ENCODE measurements around the gene TCHP. TPM values are rescaled to one million over a fixed set of nuclear protein-coding genes. Genes with fewer than 3 reads are reported as not detected.

The TCHP gene
- total RNA-seq, 1 donor from 2014 or later = 20.6 TPM

DNA sequence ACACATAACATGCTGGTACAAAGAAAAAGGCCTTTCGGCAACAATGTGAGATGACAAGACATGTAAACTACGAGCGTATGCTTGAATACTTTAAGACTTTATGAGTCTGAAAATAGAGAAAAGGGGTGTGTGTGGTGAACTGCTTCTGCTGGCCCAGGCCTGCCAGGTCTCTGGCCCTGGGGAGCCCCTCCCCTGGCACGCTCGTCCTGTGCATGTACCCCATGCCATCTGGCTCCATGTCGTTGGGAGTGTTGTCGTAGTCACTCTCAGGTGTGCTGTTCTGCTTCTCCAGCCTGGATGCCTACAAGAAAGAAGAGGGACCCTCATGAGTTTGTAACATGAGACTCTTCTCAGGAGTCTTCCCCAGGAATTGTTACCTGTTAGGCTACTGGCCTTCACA, 38.9 kb downstream of the TCHP start:
- H3K27ac Mint-ChIP-seq = no peak overlapping the region
- H3K4me1 Mint-ChIP-seq (ENCODE audit: low read depth) = no peaks in the 10 kb centered on the region
- H3K4me3 Mint-ChIP-seq (ENCODE audit: low read depth) = no peak overlapping the region
- no peaks in the 10 kb centered on the region for H3K27me3 Mint-ChIP-seq
- peaks cover 15% of the 10 kb centered on the region for H3K36me3 Mint-ChIP-seq (ENCODE audit: insufficient read depth)
- no peaks in the 10 kb centered on the region for H3K9me3 Mint-ChIP-seq (ENCODE audit: low read depth)
- DNase-seq (ENCODE audit: low spot score, unreplicated experiment) = no peak
- TF ChIP-seq, protein P1, sequence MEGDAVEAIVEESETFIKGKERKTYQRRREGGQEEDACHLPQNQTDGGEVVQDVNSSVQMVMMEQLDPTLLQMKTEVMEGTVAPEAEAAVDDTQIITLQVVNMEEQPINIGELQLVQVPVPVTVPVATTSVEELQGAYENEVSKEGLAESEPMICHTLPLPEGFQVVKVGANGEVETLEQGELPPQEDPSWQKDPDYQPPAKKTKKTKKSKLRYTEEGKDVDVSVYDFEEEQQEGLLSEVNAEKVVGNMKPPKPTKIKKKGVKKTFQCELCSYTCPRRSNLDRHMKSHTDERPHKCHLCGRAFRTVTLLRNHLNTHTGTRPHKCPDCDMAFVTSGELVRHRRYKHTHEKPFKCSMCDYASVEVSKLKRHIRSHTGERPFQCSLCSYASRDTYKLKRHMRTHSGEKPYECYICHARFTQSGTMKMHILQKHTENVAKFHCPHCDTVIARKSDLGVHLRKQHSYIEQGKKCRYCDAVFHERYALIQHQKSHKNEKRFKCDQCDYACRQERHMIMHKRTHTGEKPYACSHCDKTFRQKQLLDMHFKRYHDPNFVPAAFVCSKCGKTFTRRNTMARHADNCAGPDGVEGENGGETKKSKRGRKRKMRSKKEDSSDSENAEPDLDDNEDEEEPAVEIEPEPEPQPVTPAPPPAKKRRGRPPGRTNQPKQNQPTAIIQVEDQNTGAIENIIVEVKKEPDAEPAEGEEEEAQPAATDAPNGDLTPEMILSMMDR (IDR thresholded peaks at IDR 0.05; ENCODE audit: unreplicated experiment) = no peak

DNA sequence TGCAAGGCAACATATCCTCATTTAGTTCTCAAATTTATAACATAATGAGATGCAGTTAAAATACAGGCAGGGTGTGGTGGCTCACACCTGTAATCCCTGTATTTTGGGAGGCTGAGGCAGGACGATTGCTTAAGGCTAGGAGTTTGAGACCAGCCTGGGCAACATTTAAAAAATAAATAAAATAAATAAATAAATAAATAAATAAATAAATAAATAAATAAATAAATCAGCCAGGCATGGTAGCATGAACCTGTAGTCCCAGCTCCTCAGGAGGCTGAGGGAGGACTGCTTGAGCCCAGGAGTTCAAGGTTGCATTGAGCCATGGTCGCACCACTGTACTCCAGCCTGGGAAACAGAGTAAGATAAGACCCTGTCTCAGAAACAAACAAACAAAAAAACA, 39.4 kb downstream of the TCHP start:
- TF ChIP-seq, protein P1 (IDR thresholded peaks at IDR 0.05; ENCODE audit: unreplicated experiment) = no peak
- Mint-ChIP-seq H3K9me3 (ENCODE audit: low read depth) (no peaks in the 10 kb centered on the region), H3K36me3 (ENCODE audit: insufficient read depth) (peaks cover 12% of the 10 kb centered on the region), H3K4me1 (ENCODE audit: low read depth) (no peaks in the 10 kb centered on the region), H3K4me3 (ENCODE audit: low read depth) (no peak overlapping the region), H3K27me3 (no peaks in the 10 kb centered on the region), H3K27ac (no peak overlapping the region)
- no peak for DNase-seq (ENCODE audit: low spot score, unreplicated experiment)

DNA sequence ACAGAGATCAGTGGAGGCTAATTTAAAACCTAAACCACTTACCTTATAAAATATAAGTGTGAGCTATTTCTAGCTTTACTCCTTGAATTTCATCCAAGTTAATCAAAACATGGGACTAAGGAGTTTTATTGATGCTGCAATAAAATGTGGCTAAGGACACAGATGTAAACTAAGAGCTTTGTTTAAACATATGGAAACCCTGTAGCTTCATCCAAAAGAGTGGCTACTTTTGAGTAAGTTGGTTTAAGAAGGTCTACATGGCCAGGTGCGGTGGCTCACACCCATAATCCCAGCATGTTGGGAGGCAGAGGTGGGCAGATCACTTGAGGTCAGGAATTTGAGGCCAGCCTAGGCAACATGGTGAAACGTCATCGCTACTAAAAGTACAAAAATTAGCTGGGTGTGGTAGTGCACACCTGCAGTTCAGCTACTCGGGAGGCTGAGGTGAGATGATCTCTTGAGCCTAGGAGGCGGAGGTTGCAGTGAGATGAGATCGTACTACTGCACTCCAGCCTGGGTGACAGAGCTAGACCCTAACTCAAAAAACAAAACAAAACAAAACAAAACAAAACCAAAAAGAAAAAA, 40.4 kb downstream of the TCHP start:
- Mint-ChIP-seq H3K27me3 (no peaks in the 10 kb centered on the region), H3K27ac (no peak overlapping the region), H3K9me3 (ENCODE audit: low read depth) (no peaks in the 10 kb centered on the region), H3K36me3 (ENCODE audit: insufficient read depth) (peaks cover 12% of the 10 kb centered on the region), H3K4me3 (ENCODE audit: low read depth) (no peak overlapping the region), H3K4me1 (ENCODE audit: low read depth) (peaks cover 7% of the 10 kb centered on the region)
- TF ChIP-seq, protein P1 (IDR thresholded peaks at IDR 0.05; ENCODE audit: unreplicated experiment) = no peak
- DNase-seq (ENCODE audit: low spot score, unreplicated experiment) = no peak

DNA sequence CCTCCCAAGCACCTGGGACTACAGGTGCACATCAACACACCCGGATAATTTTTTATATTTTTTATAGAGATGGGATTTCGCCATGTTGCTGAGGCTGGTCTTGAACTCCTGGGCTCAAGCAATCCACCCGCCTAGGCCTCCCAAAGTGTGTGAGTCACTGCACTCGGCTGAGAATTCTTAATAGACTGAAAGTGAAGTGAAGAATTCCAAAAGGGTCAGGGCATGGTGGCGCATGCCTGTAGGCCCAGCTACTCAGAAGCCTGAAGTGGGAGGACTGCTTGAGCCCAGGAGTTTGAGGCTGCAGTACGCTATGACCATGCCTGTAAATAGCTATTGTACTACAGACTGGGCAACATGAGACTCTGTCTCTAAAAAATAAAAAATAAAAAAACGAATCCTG, 43.7 kb downstream of the TCHP start:
- Mint-ChIP-seq H3K4me3 (ENCODE audit: low read depth) (no peak overlapping the region), H3K36me3 (ENCODE audit: insufficient read depth) (peaks cover 13% of the 10 kb centered on the region), H3K27ac (no peak overlapping the region), H3K9me3 (ENCODE audit: low read depth) (no peaks in the 10 kb centered on the region), H3K27me3 (no peaks in the 10 kb centered on the region), H3K4me1 (ENCODE audit: low read depth) (peaks cover 24% of the 10 kb centered on the region)
- TF ChIP-seq, protein P1 (IDR thresholded peaks at IDR 0.05; ENCODE audit: unreplicated experiment) = no peak
- no peak for DNase-seq (ENCODE audit: low spot score, unreplicated experiment)

DNA sequence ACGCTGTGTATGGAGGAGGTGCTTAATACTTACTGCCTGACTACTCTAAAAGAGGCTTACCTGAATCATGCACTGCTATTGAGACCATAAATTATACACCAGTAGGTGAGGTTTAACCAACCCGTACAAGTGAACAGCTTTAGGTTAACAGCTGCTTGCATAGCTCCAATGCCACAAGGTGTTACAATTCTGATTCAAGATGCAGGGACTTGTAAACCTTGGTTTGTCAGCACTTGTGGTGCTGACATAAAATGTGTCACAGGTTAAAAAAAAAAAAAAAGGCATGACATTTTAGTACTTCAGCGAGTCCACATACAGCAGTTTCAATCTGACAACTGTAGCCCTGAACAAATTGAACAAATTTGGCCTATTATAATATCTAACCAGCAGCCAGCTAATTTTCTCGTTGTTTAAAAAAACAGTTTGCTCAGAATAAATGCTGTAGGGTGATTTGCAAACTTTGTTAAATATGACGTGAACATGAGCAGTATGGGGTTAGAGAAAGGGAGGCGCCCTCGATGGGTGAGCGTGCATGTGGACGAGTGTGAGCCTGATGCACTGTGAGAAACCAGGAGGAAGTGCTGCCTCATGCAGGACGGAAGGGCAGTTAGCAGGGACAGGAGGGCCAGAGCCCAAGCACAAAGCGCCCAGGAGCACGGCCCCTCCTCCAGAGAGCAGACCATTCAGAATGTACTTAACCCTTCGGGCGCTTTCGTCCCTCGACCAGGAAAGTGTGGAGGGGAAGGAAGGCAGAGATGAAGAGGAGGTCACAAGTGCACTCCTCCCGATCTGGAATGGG, 44.7 kb downstream of the TCHP start:
- peak overlapping the region; percentile 71 for H3K27ac Mint-ChIP-seq
- peaks cover 12% of the 10 kb centered on the region for H3K36me3 Mint-ChIP-seq (ENCODE audit: insufficient read depth)
- no peak overlapping the region for H3K4me3 Mint-ChIP-seq (ENCODE audit: low read depth)
- H3K9me3 Mint-ChIP-seq (ENCODE audit: low read depth) = no peaks in the 10 kb centered on the region
- no peak for DNase-seq (ENCODE audit: low spot score, unreplicated experiment)
- TF ChIP-seq, protein P1 (IDR thresholded peaks at IDR 0.05; ENCODE audit: unreplicated experiment) = no peak
- H3K27me3 Mint-ChIP-seq = no peaks in the 10 kb centered on the region
- peaks cover 28% of the 10 kb centered on the region for H3K4me1 Mint-ChIP-seq (ENCODE audit: low read depth)

Data from progenitor cell of endocrine pancreas (in vitro differentiated cells).